ENCODE measurements around the gene SLC4A9.
A peak's percentile ranks its signal among the peaks of the same experiment; 100 is the strongest.
"Not testable (repeated sequence)": the region's sequence is repeated elsewhere in the genome, so short reads cannot be mapped to it uniquely, and the experiment has no call there.

Gene SLC4A9

DNA sequence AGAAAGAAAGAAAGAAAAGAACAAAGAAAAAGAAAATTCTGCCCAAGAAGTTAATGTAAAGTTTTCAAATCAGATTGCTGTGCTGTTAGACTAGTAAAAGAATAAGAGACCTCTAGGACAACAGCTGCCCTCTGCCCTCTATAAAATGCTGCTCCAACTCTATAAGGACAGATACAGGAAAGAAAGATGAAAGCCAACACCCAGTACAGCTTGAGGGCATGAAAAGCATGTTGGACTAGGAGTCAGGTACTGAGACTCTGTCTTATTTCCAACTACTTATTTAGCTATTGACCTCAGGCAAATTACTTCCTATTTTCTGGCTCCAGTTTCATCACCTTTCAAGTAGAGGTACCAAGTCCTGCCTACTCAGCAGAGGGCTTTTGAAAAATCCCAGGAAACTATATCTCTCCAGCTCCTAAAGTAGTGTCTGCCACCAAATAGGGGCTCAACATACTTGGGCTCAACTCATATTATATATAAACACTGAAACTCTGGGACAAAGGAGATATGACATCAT is 19.3 kb upstream of the SLC4A9 start:
- no peak for DNase-seq

DNA sequence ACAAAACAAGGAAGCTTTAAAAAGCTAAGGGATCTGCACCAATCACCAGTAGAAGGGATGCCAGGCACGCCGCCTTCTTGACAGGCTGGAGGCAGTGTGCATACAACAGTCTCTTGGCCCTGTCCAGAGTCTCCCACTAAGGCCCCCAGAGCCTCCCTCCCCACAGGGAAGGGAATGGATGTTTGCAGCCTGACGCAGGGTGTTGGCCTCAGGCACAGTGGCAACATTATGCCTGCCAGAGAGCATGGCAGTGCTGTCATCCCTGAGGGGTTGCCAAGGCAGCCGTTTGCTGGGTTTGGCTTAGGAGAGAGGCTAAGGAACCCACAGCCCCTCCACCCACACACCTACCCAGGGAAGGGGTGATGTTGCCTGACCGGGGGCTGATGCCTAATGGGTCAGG is 18.4 kb upstream of the SLC4A9 start:
- DNase-seq, result peak; percentile 39

DNA sequence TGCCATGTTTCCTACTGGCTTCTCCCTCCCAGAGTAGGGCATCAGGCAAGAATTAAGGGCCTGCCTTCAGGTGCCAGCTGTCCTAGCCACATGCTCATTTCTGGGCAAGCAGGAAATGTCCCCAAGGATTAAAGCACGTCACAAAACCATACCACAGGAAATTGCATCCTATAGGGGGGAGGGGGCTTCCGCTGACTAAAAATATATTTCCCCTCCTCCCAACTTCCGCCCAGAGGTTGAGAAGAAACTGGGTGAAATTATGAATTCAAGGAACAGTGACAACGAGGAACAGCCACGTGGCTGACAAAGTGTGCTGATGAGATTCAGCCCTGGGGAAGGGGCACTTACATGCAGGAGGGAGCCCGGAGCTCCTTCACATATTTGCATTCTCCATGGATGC is 17.7 kb upstream of the SLC4A9 start:
- DNase-seq, result no peak

DNA sequence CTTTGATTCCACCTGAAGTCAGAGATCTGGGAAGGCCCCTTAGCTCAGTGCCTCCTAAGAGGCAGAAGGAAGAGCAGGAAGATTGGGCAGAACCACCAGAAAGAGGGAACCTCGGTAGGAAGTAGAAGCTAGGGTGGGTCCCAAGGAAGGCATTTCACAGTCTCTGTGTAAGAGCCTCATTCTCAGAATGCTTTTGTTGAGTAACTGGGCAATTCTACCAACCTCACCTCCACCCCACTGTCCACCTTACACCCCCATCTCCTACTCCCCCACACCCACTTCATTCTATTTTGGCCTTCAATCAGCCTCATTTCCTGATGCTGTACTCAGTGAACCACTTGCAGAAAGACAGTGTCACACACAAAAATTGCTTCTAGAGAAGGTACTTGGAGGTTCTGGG is 17.1 kb upstream of the SLC4A9 start:
- DNase-seq, result no peak

DNA sequence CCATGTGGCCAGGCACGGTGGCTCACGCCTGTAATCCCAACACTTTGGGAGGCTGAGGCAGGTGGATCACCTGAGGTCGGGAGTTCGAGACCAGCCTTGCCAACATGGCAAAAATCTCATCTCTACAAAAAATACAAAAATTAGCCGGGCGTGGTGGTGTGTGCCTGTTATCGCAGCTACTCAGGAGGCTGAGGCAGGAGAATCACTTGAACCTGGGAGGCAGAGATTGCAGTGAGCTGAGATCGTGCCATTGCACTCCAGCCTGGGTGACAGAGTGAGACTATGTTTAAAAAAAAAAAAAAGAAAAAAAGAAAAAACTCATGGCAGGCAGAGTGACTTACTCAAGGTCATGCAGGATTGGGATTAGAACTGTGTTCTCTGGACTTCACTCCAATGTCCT is 16.1 kb upstream of the SLC4A9 start:
- not testable (repeated sequence) for DNase-seq

DNA sequence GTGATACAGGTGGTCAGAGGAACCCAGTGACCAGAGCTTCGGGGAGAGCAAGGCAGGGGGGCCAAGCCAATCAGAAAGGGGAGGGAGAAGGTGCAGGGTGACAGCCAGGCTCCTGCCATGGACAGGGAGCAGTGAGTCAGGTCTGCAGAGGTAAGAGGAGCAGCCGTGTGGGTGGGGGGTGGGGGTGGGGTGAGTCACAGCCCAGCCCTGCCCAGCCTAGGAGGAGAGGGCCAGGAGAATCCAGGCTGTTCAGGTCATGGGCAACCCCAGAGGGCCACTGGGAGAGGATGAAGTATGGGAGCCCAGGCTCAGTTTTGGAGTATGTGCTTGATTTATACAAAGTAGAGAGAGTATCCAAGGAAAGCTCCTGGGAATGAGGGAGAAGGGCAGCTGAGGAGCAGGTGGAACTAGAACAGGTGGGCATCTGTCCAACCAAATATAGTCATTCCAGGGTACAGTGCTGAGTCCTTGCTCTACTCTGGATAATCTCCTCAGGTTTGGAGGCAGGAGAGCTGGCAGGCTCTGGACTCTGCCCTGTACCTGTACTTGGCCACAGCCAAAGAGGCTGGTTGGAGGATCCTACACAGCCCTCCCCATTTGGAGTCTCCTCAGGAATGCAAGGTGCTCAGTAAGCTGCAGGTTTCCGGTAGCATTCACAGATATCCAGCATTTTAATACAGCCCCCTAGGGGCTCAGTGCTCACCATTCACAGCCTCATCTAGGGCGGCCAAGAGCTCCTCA is 15.1 kb upstream of the SLC4A9 start:
- DNase-seq, result peak; percentile 89

DNA sequence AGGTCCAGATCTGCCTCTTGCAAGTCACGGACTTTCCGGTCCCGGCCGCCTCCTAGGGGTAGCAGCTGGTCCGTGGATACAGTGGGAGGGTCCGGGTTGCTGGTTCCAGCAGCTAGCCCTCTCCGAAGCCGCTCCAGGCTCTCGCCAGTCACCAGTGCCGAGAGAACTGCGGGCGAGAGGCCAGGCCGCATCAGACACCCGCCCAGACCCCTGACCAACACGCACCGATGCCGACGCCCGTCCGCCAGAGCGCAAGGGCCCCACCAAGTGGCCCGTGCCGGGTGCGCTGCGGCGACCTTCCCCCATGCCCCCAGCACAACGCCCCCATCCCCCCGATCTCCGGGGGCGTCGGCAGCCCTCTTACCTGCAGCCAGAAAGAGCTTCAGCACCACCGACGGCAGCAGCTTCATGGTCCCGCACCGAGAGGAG is 14.1 kb upstream of the SLC4A9 start:
- peak; percentile 82 for DNase-seq

DNA sequence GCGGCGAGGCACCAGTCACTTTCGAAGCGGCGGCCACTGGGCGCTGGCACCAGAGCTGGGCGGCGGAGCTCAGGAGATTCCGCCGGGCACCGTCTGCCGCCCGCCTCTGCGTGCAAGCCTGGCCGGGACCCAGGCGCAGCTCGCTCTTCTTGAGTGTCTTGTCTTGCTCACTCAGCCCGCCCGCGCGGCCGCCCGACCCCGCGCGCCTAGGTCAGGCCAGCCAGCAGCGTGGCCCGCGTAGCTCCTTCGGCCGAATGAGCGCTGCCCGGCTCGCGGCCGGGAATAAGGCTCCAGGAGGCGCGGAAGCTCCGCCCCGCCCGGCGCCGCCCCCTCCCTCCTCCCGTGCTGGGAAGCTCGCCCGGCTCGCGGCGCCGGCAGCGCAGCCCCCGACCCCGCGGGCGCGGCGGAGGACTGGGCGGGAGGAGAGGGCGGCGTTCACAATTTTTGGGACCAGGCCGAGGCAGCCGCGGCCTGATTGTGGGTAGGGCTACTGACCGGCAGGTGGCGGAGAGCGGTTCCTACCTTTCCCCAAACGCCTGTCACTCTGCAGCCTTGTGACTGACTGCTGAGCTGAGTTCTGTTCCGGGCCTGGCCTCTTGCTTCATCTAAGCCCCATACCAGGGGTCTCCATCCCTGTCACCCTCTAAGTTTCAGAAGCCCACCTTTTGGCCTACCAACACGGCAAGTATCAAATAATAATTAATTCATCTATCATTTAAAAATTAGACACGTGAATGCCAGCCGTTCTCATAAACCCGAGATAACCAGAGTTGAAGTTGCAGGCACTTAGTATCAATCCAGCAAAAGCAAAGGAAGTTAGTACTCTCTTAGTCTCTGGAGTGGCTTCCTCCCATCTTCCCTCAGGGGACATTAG is 13.4 kb upstream of the SLC4A9 start, which contains the start of gene HBEGF:
Gene HBEGF (minus strand): TSS at position 256 of the 874 bp plus-strand sequence. CDS start 275 bp downstream, outside the sequence.
- peak; percentile 97 for DNase-seq

DNA sequence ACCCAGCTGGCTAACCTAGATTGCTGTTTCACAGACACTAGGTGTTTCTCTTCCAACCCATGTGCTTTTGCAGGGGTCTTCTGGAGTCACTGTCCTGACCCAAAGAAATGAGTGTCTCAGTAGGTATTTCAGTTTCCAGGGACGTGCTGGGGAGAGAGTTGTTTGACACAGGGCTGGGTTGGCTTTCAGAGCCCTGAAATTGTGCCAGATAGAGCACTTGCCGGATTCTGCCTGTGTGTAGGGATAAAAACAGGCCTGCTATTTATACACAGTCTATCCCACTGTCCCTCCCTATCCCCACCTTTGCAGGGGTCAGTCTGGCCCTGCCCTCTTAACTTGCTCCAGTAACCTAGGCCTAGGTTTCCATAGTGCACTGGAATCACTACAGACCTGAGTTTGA is 12.6 kb upstream of the SLC4A9 start:
- no peak for DNase-seq

DNA sequence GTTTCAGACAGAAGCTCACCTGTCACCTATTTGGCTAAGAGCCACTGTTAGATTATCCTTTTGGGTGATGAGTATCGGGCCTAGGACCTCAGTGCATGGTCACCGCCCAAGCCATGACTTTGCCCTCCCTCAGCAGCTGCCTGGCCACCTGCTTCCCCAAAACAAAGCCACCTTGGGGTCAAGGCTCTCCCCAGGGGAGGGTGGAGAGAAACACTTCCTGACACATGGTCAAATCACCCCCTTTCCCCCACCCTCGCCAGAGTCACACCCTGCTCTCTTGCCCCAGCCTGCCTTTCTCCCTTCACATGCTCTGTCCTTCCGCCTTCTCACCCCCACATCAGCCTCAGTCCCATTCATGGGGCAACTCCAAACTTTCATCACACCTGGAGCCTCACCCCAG is 11.9 kb upstream of the SLC4A9 start:
- no peak for DNase-seq

DNA sequence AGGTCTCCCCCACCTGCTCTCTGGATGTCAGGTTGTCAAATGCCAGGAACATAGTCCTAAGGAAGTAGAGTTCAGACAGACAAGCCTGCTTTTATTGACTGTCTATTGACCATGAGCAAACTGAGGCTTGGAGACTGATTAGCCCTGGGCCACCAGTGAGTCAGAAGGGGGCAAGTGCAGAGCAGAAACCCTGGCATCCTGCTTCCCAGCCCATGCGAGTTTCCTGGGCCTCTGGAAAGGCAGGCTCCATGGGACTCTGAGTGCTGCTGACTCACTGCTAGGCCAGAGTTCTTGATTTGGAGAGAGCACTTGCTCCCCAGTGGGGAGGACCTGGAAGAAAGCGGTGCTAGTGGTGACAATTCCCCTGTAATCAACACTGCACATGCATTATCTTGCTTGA is 10.8 kb upstream of the SLC4A9 start:
- no peak for DNase-seq

DNA sequence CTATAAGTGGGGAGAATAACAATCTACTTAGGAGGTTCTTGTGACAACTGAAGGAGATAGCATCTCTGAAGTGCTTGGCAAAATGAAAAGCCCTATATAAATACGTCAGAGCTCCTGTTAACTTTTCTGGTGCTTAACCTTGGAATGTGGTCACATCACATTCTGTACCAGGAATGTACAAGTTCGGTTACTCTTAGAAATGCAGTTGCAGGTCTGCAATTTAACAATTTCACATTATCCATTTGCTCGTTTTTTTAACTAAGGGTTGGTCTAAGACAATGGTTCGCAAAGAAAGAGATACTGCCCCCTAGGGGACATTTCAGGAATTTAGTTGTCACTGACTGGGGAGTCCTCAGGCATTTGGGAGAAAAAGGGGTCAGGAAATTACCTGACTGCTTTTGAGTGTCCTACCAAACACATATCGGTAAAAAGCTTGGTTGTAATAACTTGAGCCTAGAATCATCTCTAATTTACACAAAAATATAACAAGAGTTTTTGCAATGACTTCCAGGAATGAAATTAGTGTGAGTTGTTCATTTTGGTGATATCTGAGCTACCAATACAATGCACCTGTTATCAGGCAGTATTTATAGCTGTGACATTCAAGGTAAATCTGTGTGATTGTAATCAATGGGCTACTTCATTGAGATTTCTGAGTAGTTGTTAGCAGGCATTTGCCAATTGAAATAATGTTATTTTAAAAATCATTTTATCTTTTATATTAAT is 8.2 kb upstream of the SLC4A9 start:
- DNase-seq, result no peak

DNA sequence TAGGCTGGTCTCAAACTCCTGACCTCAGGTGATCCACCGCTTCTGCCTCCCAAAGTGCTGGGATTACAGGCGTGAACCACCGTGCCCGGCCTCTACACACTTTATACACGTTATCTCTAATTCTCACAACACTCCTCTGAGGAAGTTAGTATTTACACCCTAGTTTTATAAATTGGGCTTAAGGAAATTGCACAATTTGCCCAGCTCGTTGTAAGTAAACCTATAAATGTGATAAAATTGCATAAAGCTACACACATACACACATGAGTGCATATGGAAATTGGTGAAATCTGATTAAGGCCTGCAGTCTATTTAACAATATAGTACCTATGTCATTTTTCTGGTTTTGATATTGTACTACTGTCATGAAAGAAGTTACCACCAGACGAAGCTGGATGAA is 4.4 kb upstream of the SLC4A9 start:
- no peak for DNase-seq

DNA sequence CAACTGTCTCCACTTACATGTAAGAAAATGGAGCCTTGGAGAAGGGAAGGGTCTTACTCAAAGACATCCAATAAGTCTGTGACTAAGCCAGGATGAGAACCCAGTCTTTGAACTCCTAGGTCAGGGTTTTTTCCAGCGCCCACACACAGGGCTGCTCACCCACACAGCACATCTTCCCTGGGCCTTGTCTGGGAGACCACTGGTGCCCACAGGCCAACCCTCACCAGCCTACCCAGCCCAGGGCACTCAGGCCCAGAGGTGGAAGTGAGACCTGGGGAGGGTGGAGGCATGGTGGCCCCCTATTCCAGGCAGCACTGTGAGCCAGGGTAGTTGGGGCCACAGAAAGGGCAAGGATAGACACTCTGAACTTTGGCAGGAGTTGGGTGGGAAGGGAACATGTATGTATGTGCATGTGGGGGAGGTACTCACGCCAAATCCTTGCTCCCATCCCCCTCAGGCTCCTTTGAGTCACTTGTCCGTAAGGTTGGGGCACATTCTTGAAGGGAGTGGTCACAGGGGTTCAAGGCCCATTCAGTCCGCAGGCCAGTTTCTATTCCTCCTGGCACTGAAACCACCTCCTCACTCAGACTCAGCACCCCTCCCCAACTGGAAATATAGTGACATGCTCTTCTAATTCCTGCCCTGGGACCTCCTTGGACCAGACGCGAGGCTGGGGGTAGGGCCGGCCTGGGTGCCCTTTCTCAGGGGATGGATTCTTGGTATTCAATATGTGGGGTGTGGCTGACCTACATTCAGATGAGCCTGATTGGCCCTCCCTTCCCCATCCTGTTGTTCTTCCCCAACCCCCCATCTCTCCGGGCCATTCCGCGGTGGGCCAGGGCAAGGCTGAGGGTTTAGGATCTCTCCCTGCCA is 2.9 kb upstream of the SLC4A9 start:
- DNase-seq, result no peak

DNA sequence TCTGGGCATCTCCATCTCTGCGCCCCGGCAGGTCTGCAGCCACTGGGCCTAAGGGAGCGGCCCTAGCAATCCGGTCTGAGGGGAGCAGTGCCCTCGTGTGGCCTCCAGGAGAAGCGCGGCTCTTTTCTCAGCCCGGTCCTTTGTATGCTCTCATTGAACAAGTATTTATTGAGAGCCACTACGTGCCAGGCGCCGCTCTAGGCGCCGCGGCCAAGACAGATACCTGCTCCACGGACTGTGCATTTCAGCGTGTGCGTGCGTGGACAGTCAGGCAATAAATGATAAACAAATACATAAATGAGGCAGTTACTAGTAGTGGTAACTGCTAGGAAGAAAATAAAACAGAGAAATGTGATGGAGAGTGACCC is 2.3 kb upstream of the SLC4A9 start:
- DNase-seq, result peak; percentile 95

DNA sequence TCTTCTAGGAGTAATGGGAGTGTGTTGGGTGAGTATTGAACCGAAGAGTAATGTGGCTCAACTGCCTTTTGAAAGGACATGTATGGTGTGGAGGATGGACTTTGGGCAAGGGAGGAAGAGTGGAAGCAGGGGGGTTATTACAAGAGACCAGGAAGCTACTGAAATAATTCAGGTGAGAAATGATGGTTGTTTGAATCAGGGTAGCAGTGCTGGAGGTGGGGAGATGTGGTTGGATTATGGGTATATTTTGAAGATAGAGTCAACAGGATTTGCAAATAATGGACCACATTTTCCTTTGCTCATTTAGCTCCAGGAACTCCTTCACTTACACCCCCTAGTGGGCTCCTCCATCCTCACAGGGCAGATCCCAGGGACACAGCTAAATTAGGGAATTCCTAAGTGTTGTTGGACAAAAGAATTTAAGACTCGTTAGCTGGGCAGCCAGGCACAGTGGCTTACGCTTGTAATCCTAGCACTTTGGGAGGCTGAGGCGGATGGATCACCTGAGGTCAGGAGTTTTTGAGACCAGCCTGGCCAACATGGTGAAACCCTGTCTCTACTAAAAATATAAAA is 1.2 kb upstream of the SLC4A9 start:
- peak; percentile 87 for DNase-seq

DNA sequence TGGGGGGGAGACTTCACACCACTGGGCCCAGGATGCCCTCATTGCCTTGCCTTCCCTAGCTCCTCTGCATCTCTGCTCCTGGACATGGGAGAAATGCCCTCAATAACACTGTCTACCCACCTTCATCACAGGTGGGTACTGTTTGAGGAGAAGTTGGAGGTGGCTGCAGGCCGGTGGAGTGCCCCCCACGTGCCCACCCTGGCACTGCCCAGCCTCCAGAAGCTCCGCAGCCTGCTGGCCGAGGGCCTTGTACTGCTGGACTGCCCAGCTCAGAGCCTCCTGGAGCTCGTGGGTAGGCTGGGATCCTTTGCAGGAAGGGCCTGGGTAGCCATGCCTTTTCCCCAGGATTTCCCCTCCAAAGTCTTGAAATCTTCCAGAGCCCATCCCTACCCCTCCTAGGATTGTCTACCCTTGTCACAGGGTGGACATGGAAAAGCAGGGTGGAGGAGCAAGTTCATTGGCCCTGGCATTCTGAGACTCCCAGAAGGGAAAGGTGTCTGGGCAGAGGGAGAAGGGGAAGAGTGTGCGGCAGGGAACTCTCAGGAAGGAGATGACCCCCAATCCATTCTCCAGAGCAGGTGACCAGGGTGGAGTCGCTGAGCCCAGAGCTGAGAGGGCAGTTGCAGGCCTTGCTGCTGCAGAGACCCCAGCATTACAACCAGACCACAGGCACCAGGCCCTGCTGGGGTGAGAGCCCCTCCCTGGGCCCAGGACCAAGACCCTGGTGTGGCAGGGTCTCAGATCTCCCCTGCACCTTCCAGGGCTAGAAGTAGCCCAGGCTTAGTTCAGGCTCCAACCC is 886 bp downstream of the SLC4A9 start:
- DNase-seq, result no peak

DNA sequence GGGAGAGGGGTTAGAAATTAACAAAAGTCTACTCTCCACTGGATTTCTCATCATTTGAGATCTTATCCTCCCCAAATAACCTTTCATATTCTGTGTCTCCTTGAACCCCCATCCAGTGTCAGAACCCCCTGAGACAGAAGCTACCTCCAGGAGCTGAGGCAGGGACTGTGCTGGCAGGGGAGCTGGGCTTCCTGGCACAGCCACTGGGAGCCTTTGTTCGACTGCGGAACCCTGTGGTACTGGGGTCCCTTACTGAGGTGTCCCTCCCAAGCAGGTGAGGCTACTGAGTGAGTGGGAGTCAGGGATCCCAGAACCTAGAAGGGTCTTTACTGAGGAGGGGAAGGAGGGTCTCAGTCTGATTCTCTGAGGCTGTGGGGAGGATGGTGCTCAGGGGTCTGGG is 1.9 kb downstream of the SLC4A9 start:
- no peak for DNase-seq

DNA sequence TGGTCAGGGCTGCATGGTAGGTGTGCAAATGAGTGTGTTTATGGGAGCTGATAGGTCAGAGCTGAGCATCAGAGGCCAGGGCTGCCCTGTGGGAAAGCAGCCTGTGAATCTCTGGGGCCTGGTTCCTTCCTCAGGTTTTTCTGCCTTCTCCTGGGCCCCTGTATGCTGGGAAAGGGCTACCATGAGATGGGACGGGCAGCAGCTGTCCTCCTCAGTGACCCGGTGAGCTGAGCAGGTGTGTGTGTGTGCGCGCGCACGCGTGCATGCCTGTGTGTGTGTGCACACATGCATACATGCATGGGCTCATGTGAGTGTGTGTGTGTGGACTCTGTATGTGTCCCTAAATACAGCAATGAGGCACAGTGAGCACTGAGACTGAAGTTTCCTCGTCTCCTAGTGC is 2.3 kb downstream of the SLC4A9 start:
- no peak for DNase-seq

DNA sequence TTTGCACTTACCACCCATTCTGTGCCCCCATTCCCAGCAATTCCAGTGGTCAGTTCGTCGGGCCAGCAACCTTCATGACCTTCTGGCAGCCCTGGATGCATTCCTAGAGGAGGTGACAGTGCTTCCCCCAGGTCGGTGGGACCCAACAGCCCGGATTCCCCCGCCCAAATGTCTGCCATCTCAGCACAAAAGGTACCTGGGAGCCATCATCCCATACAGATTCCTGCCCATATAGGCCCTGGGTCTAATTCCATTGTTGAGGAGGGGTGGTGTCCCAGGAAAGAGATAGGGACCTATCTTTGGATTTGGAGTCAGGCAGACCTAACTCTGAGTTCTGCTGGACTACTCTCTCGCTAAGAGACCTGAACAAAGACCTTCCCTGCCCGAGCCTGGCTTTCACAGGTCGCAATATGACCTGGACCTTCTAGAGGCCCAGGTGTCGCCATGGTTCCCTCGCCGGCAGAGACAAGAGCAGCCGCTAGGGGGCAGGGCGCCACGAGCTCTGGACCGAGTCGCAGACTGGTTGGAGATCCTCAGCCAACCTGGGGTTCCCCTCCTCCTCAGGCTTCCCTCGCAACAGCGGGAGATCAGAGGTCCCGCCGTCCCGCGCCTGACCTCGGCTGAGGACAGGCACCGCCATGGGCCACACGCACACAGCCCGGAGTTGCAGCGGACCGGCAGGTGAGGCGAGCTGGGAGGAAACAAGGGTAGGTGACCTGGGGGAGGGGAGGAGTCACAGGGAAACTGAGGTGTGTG is 3.1 kb downstream of the SLC4A9 start:
- DNase-seq, result peak; percentile 88
